ENCODE results near the gene SIRPD. TPM values are rescaled to one million over a fixed set of nuclear protein-coding genes. Genes with fewer than 3 reads are reported as not detected.
A peak's percentile ranks its signal among the peaks of the same experiment; 100 is the strongest.
"Not testable (repeated sequence)": the region's sequence is repeated elsewhere in the genome, so short reads cannot be mapped to it uniquely, and the experiment has no call there.

SIRPD gene
- total RNA-seq, 1 experiment from 2014 or later: not detected

GRCh38 chr20:1497371-1497770 is 60.1 kb downstream of the SIRPD start:
- DNase-seq (ENCODE audit: low read depth): not testable (repeated sequence)

GRCh38 chr20:1496930-1497329 is 60.6 kb downstream of the SIRPD start:
- DNase-seq (ENCODE audit: low read depth): no peak

GRCh38 chr20:1494436-1494835 is 63.1 kb downstream of the SIRPD start:
- DNase-seq (ENCODE audit: low read depth): no peak

- no peak for DNase-seq (ENCODE audit: low read depth)
These were observed 64.0 kb downstream of the SIRPD start for GRCh38 chr20:1493536-1493935.

GRCh38 chr20:1491860-1492642 is 65.5 kb downstream of the SIRPD start:
- DNase-seq (ENCODE audit: low read depth): no peak

- no peak for DNase-seq (ENCODE audit: low read depth)
These were observed 66.1 kb downstream of the SIRPD start, which contains the start of gene SIRPB2 for GRCh38 chr20:1491281-1491840. Gene SIRPB2 (minus strand): TSS chr20:1491420. CDS start chr20:1491359, 61 bp downstream.

GRCh38 chr20:1490643-1491195 is 66.8 kb downstream of the SIRPD start:
- no peak for DNase-seq (ENCODE audit: low read depth)

GRCh38 chr20:1489764-1490436 is 67.6 kb downstream of the SIRPD start:
- peak; percentile 34 for DNase-seq (ENCODE audit: low read depth)

GRCh38 chr20:1489325-1489724 is 68.2 kb downstream of the SIRPD start:
- DNase-seq (ENCODE audit: low read depth): no peak

- DNase-seq (ENCODE audit: low read depth): no peak
These were observed 70.9 kb downstream of the SIRPD start for GRCh38 chr20:1486566-1486965.

GRCh38 chr20:1484438-1485116 is 72.9 kb downstream of the SIRPD start:
- DNase-seq (ENCODE audit: low read depth): peak; percentile 75

Other genes starting within 250 kb of the SIRPD start
- 1.5 and 2.9 TPM in 2 replicates for gene SDCBP2, start 228.6 kb downstream of the SIRPD start, total RNA-seq (2014; rRNA removed)
- 130 and 131 TPM in 2 replicates for gene FKBP1A, start 164.7 kb downstream of the SIRPD start, total RNA-seq (2014; rRNA removed)
- 29.6 and 33.0 TPM in 2 replicates for gene NSFL1C, start 90.9 kb downstream of the SIRPD start, total RNA-seq (2014; rRNA removed)
- gene SIRPB2, start 66.3 kb downstream of the SIRPD start, total RNA-seq (2014; rRNA removed): not detected in 2 replicates
- 0.77 and 0.86 TPM in 2 replicates for gene SIRPB1, start 62.3 kb upstream of the SIRPD start, total RNA-seq (2014; rRNA removed)
- gene SIRPG, start 100.1 kb upstream of the SIRPD start, total RNA-seq (2014; rRNA removed): not detected in 2 replicates